SK-N-SH (cell line): ENCODE data around the gene SMIM1. TPM values are rescaled to one million over a fixed set of nuclear protein-coding genes. Genes with fewer than 3 reads are reported as not detected.

Experiments used
- CTCF ChIA-PET: fragments of 300-600, 350-600 bp; formaldehyde crosslinking; extraction: SDS; loops from one replicate; lab custom pipeline; 2021; lab: Yijun Ruan, JAX
- POLR2A ChIA-PET: fragments of 350-600 bp; sonication (Branson Sonifier 250); formaldehyde crosslinking; extraction: SDS; loops from one replicate; lab custom pipeline; 2020; ENCODE audit warnings: antibody characterized with exemption, inconsistent platforms; lab: Yijun Ruan, JAX
- DNase-seq: peaks from one replicate; pipeline ENCODE4 v3.0.0; 2012
- H2AFZ ChIP-seq: fragments of 200-600 bp; sonication (generic); 2 replicates; pipeline ENCODE4 v1.8.1; 2016; ENCODE audit warnings: antibody characterized with exemption, mild to moderate bottlenecking, low read depth
- H3F3A ChIP-seq: fragments of 200-600 bp; sonication (generic); replicated peaks from 2 replicates; pipeline ENCODE3; 2016; ENCODE audit warnings: antibody characterized with exemption, mild to moderate bottlenecking; ENCODE audit not compliant: insufficient read depth
- H3K27ac ChIP-seq, 2 experiments: fragments of 200-500 bp in 1 of 2; fragments of 200-600 bp in 1 of 2; sonication (Bioruptor generic) in 1 of 2; sonication (generic), shearing (Covaris generic) in 1 of 2; 2 replicates each; pipeline versions ENCODE4 v1.5.1 to v1.6.1; 2014 to 2016; ENCODE audit warnings: low read depth in 2 of 2, inconsistent platforms in 1 of 2, low read length in 1 of 2, mild to moderate bottlenecking in 1 of 2, mixed read lengths in 1 of 2
- H3K27me3 ChIP-seq: fragments of 200-600 bp; sonication (generic), shearing (Covaris generic); 2 replicates; pipeline ENCODE4 v1.6.1; 2016; ENCODE audit warnings: mixed run types; ENCODE audit not compliant: insufficient read depth
- H3K36me3 ChIP-seq, 2 experiments: fragments of 200-500 bp in 1 of 2; fragments of 200-600 bp in 1 of 2; sonication (Bioruptor generic) in 1 of 2; sonication (generic) in 1 of 2; replicated peaks in 1 of 2; 2 replicates each; pipeline versions ENCODE3 to v1.5.1; 2014 to 2016; ENCODE audit warnings: low read length in 1 of 2, mild to moderate bottlenecking in 1 of 2; ENCODE audit not compliant: insufficient read depth in 2 of 2, control insufficient read depth in 1 of 2
- H3K4me1 ChIP-seq, 2 experiments: fragments of 200-500 bp in 1 of 2; fragments of 200-600 bp in 1 of 2; sonication (Bioruptor generic) in 1 of 2; sonication (generic), shearing (Covaris generic) in 1 of 2; 2 replicates each; pipeline versions ENCODE4 v1.5.1 to v1.6.1; 2014 to 2016; ENCODE audit warnings: low read depth in 1 of 2, low read length in 1 of 2, mixed run types in 1 of 2; ENCODE audit not compliant: insufficient read depth in 2 of 2, control insufficient read depth in 1 of 2
- H3K4me2 ChIP-seq: fragments of 200-600 bp; sonication (generic), shearing (Covaris generic); 2 replicates; pipeline ENCODE4 v1.6.1; 2017; ENCODE audit warnings: mixed run types
- H3K4me3 ChIP-seq, 2 experiments: fragments of 200-500 bp in 1 of 2; fragments of 200-600 bp in 1 of 2; sonication (Bioruptor generic) in 1 of 2; sonication (generic), shearing (Covaris generic) in 1 of 2; 2 replicates each; pipeline versions ENCODE4 v1.5.1 to v1.8.1; 2014 to 2016; ENCODE audit warnings: low read depth in 2 of 2, inconsistent platforms in 1 of 2, low read length in 1 of 2, mild to moderate bottlenecking in 1 of 2, mixed read lengths in 1 of 2, moderate library complexity in 1 of 2
- H3K79me2 ChIP-seq: fragments of 200-600 bp; sonication (generic); 2 replicates; pipeline ENCODE4 v1.8.1; 2017; ENCODE audit warnings: mild to moderate bottlenecking; ENCODE audit not compliant: insufficient read depth
- H3K9ac ChIP-seq: fragments of 200-600 bp; sonication (generic); 2 replicates; pipeline ENCODE4 v1.6.1; 2017; ENCODE audit warnings: mixed run types
- H3K9me2 ChIP-seq: fragments of 200-600 bp; sonication (generic); 2 replicates; pipeline ENCODE4 v1.6.1; 2017; ENCODE audit warnings: mixed run types
- H3K9me3 ChIP-seq: fragments of 200-600 bp; sonication (generic); 2 replicates; pipeline ENCODE4 v1.6.1; 2017; ENCODE audit warnings: mixed run types, mild to moderate bottlenecking, moderate library complexity
- H4K20me1 ChIP-seq: fragments of 200-600 bp; sonication (generic); 2 replicates; pipeline ENCODE4 v1.6.1; 2017; ENCODE audit warnings: mild to moderate bottlenecking, mixed run types; ENCODE audit not compliant: insufficient read depth
- CHD2 ChIP-seq: fragments of 150-350 bp; IDR thresholded peaks from 2 replicates; pipeline ENCODE4 v1.6.1; 2018; ENCODE audit warnings: low read length; ENCODE audit not compliant: partially characterized antibody
- EP300 ChIP-seq, 2 experiments: IDR thresholded peaks; 2 replicates each; pipeline versions ENCODE4 v1.4.0 to v1.6.1; 2012; ENCODE audit warnings: borderline replicate concordance in 1 of 2, low read depth in 1 of 2, low read length in 1 of 2
- FOXJ3 ChIP-seq: sonication (generic); formaldehyde crosslinking; IDR thresholded peaks from 2 replicates; pipeline ENCODE4 v1.5.1; 2020; ENCODE audit warnings: mild to moderate bottlenecking, missing genetic modification reagents
- MXI1 ChIP-seq: IDR thresholded peaks from 2 replicates; pipeline ENCODE4 v1.6.1; 2012; ENCODE audit warnings: mild to moderate bottlenecking, low read depth, low read length, improper control_type of control experiment
- NFIC ChIP-seq: IDR thresholded peaks from 2 replicates; pipeline ENCODE4 v1.4.0; 2012; ENCODE audit warnings: borderline replicate concordance
- POLR2AphosphoS5 ChIP-seq: IDR thresholded peaks from 2 replicates; pipeline ENCODE4 v1.6.1; 2012; ENCODE audit warnings: low read depth, low read length
- REST ChIP-seq: IDR thresholded peaks from 2 replicates; pipeline ENCODE4 v1.6.1; 2012; ENCODE audit warnings: mild to moderate bottlenecking, low read depth, low read length, moderate library complexity
- RXRA ChIP-seq: IDR thresholded peaks from 2 replicates; pipeline ENCODE4 v1.4.0; 2012; ENCODE audit warnings: low read depth, mild to moderate bottlenecking, borderline replicate concordance
- SIN3A ChIP-seq: IDR thresholded peaks from 2 replicates; pipeline ENCODE4 v1.6.1; 2012; ENCODE audit warnings: low read depth, mild to moderate bottlenecking, low read length, moderate library complexity, borderline replicate concordance
- SMC3 ChIP-seq: IDR thresholded peaks from 2 replicates; pipeline ENCODE4 v1.6.1; 2012; ENCODE audit warnings: low read depth, low read length, improper control_type of control experiment
- TAF1 ChIP-seq: IDR thresholded peaks from 2 replicates; pipeline ENCODE4 v1.6.1; 2012; ENCODE audit warnings: low read depth, mild to moderate bottlenecking, low read length, moderate library complexity, borderline replicate concordance
- WGBS: methylation state at CpG from one replicate; pipeline ENCODE4 v1.1.6; 2017; ENCODE audit warnings: low lambda C conversion rate; 5-methylcytosine and 5-hydroxymethylcytosine counted together
- polyA plus RNA-seq, 3 experiments: library from polyadenylated mRNA; depleted of rRNA; stranded (reverse); fragments of >200 nt; gene quantifications; 2 replicates each; pipeline ENCODE4 v1.2.3, GENCODE V29; 2012
- small RNA-seq, 7 experiments: library from RNA; depleted of rRNA; stranded (forward); fragments of <200 nt; gene quantifications; one replicate each; pipeline ENCODE3, GENCODE V24; 2012
- TF ChIP-seq, protein P1 (sequence below): fragments of 200-600 bp; sonication (generic); IDR thresholded peaks from 2 replicates; pipeline ENCODE4 v1.6.1; 2017; ENCODE audit warnings: antibody characterized with exemption, mild to moderate bottlenecking, moderate library complexity

SMIM1 gene
- polyA plus RNA-seq, 1 of the 3 experiments (the other 2 are of a cell fraction) = 6.1 TPM

- no peaks in the 10 kb centered on the region for H4K20me1 ChIP-seq
- no peak for TF ChIP-seq CHD2
- H3K27me3 ChIP-seq = no peaks in the 10 kb centered on the region
- ChIA-PET CTCF (no interaction called here), POLR2A (no interaction called here)
- peaks cover 11 to 56% of the 10 kb centered on the region in 2 experiments for H3K36me3 ChIP-seq
- peaks cover 0 to 28% of the 10 kb centered on the region in 2 experiments; a peak in 2 of 4 replicates for H3K4me1 ChIP-seq
- no peaks in the 10 kb centered on the region for H3F3A ChIP-seq
- H3K79me2 ChIP-seq = no peaks in the 10 kb centered on the region
- no peak overlapping the region for H2AFZ ChIP-seq
- no peak overlapping the region for H3K4me2 ChIP-seq
- DNase-seq = no peak
- 85% methylated on average over 8 of the region's 8 CpGs for WGBS
- no peaks in the 10 kb centered on the region for H3K9me2 ChIP-seq
- no peak overlapping the region for H3K27ac ChIP-seq
- no peaks in the 10 kb centered on the region for H3K9me3 ChIP-seq
- H3K4me3 ChIP-seq = no peak overlapping the region
- no peak overlapping the region for H3K9ac ChIP-seq
Measured at GRCh38 chr1:3824650-3825049, 52.1 kb downstream of the SMIM1 start.

DNA sequence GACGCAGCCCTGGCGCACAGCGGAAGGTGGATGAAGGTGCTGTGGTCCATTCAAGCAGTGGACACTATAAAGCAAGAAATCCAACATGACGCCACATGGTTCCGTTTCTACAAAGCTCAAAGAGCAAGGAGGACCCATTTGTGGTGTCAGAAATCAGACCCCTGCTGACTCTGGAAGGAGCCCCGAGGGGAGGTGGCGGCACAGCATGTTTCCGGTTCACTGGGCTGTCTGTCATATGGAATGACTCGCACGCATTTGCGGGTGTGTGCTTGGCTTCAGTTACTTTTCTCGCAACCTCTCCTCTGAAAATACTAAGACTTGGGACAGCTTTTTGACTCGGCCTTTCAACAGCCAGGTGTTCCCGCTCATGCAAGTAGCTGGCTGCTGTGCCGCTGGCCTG lies 52.8 kb downstream of the SMIM1 start:
- POLR2A ChIA-PET = no interaction called here
- no peak for DNase-seq
- no peaks in the 10 kb centered on the region for H3K79me2 ChIP-seq

More for the DNA sequence above, 52.8 kb downstream of the SMIM1 start:
- TF ChIP-seq SMC3 (no peak), NFIC (no peak), EP300 (IDR thresholded peaks at IDR 0.05; ENCODE audit: borderline replicate concordance in 1 of 2, low read depth in 1 of 2, low read length in 1 of 2) (no peak), MXI1 (no peak), TAF1 (no peak), SIN3A (no peak), REST (no peak), FOXJ3 (CRISPR knock-in tag) (no peak), RXRA (no peak), POLR2AphosphoS5 (no peak)
- TF ChIP-seq, protein P1, sequence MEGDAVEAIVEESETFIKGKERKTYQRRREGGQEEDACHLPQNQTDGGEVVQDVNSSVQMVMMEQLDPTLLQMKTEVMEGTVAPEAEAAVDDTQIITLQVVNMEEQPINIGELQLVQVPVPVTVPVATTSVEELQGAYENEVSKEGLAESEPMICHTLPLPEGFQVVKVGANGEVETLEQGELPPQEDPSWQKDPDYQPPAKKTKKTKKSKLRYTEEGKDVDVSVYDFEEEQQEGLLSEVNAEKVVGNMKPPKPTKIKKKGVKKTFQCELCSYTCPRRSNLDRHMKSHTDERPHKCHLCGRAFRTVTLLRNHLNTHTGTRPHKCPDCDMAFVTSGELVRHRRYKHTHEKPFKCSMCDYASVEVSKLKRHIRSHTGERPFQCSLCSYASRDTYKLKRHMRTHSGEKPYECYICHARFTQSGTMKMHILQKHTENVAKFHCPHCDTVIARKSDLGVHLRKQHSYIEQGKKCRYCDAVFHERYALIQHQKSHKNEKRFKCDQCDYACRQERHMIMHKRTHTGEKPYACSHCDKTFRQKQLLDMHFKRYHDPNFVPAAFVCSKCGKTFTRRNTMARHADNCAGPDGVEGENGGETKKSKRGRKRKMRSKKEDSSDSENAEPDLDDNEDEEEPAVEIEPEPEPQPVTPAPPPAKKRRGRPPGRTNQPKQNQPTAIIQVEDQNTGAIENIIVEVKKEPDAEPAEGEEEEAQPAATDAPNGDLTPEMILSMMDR = no peak
- no peak overlapping the region for H3K4me2 ChIP-seq
- peaks cover 11 to 55% of the 10 kb centered on the region in 2 experiments for H3K36me3 ChIP-seq
- H2AFZ ChIP-seq = no peak overlapping the region
- H3K4me3 ChIP-seq = no peak overlapping the region
- no peaks in the 10 kb centered on the region for H3K9me3 ChIP-seq
- no peaks in the 10 kb centered on the region for H3F3A ChIP-seq
- no peaks in the 10 kb centered on the region for H3K9me2 ChIP-seq
- 93% methylated on average over 12 of the region's 15 CpGs for WGBS
- CTCF ChIA-PET = no interaction called here
- H3K9ac ChIP-seq = no peak overlapping the region
- no peak overlapping the region for H3K27ac ChIP-seq
- H3K4me1 ChIP-seq = peaks cover 0 to 21% of the 10 kb centered on the region in 2 experiments; a peak in 2 of 4 replicates
- H4K20me1 ChIP-seq = no peaks in the 10 kb centered on the region
- H3K27me3 ChIP-seq = no peaks in the 10 kb centered on the region

Small RNA genes within 50 kb of the gene (small RNA-seq; reads per million reads assigned to genes)
- gene RF02197 = 0 reads per million in 7 experiments
- 0 to 0.06 (median 0) reads per million in 7 experiments for gene RN7SL574P

Other genes starting within 250 kb of the SMIM1 start
- 5.8 and 7.6 TPM in 2 replicates for gene MEGF6, start 161.2 kb upstream of the SMIM1 start, polyA plus RNA-seq (2012; rRNA removed)
- 25.9 and 35.5 TPM in 2 replicates for gene TPRG1L, start 147.7 kb upstream of the SMIM1 start, polyA plus RNA-seq (2012; rRNA removed)
- gene WRAP73, start 122.6 kb upstream of the SMIM1 start, polyA plus RNA-seq (2012; rRNA removed) = 61.9 and 67.8 TPM in 2 replicates
- gene TP73, start 120.2 kb upstream of the SMIM1 start, polyA plus RNA-seq (2012; rRNA removed) = 0.21 and 0.64 TPM in 2 replicates
- not detected in 2 replicates for gene CCDC27, start 20.3 kb upstream of the SMIM1 start, polyA plus RNA-seq (2012; rRNA removed)
- 26.9 and 34.6 TPM in 2 replicates for gene LRRC47, start 23.7 kb downstream of the SMIM1 start, polyA plus RNA-seq (2012; rRNA removed)
- gene CEP104, start 84.5 kb downstream of the SMIM1 start, polyA plus RNA-seq (2012; rRNA removed) = 19.2 and 22.7 TPM in 2 replicates
- gene DFFB, start 84.7 kb downstream of the SMIM1 start, polyA plus RNA-seq (2012; rRNA removed) = 8.2 and 8.9 TPM in 2 replicates
- gene C1orf174, start 127.5 kb downstream of the SMIM1 start, polyA plus RNA-seq (2012; rRNA removed) = 21.4 and 22.8 TPM in 2 replicates